GM18873 (cell line): ENCODE results near the gene PPP1R37.
"Not testable (repeated sequence)": the region's sequence is repeated elsewhere in the genome, so short reads cannot be mapped to it uniquely, and the experiment has no call there.

Source experiments
- ATAC-seq: cut with Tn5 transposase; IDR thresholded peaks from one replicate; pipeline ENCODE4 v1.9.1; 2021; ENCODE audit warnings: mild to moderate bottlenecking, moderate library complexity, moderate number of reproducible peaks; ENCODE audit not compliant: unreplicated experiment, low FRiP score

The PPP1R37 gene

DNA sequence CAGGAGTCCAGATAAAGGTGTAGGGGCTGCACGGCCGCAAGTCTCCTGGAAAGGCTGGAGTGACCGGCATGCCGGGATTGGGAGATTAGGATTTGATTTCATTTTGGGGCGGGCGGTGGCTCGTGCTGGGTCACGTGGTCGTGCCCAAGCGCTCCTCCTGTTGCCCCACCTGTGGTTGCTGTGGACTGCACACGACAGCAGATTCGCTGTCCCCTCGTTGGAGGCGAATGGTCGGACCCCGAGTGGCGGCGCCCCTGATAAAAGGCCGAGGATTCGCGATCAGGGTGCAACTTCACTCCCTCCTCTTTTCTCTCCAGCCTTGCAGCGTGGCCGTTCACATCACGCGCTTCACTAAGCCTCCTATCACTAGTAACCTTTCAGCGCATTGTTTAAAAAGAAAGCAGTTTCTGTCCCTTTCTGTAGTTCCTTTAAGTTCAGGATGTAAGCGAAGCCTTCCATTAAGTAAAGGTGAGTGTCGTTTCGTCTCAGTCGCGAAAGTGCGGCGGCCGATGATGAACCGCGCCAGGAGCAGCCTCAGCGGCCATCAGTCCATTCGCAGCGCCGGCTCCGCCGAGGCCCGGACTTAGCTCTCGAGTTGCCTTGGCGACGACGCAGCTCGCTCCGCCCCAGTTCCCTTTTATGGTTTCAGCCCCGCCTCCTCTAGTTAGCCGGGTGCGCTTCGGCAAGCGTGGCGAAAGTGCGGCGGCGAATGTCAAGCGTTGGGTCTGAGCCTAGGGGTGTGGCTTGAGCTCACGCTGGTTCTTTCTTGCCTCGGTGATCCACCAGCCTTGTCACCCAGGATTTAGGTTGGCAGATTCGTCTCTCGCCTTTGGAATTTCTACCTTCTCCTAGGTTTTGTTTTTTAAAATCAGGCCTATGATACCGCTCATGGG, 1.7 kb upstream of the PPP1R37 start:
- ATAC-seq: peak; percentile 49

DNA sequence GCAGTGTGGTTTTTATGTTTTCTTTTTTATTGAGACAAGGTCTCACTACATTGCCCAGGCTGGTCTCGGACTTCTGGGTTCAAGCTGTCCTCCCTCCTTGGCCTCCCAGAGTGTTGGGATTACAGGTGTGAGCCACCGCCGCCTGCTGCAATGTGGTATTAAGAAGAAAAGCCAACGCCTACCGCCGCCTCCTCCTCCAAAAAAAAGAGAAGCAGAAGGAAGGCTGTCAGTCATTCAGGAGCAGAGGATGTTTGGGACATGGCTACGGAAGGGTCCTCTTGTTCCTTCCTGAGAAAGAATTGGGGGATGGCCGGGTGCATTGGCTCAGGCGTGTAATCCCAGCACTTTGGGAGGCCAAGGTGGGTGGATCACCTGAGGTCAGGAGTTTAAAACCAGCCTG, 1.2 kb downstream of the PPP1R37 start:
- ATAC-seq: no peak

DNA sequence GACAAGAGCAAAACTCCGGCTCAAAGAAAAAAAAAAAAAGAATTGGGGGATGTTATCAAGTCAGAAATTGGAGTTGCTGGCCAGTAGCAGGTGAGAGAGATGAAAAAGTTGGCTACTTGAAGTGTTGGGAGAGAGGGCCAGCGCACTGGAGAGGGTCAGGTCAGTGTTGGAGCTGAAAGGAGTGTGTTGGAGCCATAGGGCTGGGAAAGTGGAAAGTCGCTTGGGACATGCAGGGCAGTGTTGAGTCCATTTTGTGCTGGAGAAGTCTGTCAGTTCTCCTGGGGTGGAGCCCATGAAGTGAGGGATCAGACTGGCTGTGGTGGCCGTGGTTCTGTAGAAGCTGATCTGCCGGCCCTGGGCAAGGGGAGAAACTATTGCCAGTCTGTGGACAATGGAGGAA, 1.7 kb downstream of the PPP1R37 start:
- no peak for ATAC-seq

DNA sequence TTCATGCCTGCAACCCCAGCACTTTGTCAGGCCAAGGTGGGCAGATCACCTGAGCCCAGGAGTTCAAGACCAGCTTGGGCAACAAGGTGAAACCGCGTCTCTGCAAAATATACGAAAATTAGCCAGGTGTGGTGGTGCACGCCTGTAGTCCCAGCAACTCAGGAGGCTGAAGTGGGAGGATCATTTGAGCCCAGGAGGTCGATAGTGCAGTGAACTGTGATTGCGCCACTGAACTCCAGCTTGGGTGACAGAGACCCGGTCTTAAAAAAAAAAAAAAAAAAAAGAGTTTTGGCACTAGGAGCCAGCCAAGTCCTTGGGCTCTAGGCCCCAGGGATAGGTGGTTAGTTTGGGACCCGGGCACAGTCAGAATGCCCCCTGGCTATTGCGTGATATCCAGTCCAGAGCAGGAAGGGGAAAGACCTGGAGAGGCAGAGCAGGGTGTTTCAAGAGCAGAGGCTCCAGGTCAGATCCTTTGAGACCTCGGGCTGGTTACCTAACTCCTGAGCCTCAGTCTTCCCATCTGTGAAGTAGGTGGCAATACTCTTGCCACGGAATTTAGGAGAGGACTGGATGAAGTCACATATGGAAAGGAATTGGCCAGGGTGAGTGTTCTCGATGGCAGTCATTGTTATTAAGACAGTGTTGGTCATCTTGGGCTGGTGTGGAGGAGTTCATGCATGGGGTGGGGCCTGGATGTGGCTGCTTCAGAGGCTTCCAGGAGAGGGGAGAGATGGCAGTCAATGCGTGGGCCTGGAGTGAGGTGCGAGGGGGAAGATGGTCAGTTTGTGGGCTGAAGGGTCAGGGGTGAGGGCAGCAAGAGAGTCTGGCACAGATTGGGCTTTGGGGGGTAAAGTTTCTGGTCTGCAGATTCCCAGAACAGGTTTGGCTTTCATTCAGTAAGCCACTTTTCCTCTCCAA, 2.8 kb downstream of the PPP1R37 start:
- ATAC-seq: no peak

DNA sequence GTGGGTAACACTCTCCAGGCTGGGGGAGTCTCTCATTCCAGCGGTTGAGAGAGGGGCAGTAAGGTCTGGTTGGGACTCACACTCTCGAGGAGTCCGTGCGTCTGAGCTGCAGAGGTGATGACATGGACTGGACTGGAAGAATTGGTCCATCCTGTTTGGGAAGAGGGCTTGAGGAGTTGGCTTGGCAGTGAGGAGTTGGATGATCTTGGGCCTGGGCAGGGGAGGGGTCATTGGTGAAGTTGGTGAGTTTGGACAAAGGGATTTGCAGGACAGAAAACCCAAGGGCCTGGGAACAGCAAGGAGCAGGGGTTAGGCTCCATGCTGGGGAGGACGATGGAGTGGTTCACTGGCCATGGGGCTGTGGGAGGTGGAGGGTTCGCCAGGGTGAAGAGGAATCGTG, 3.7 kb downstream of the PPP1R37 start:
- no peak for ATAC-seq

DNA sequence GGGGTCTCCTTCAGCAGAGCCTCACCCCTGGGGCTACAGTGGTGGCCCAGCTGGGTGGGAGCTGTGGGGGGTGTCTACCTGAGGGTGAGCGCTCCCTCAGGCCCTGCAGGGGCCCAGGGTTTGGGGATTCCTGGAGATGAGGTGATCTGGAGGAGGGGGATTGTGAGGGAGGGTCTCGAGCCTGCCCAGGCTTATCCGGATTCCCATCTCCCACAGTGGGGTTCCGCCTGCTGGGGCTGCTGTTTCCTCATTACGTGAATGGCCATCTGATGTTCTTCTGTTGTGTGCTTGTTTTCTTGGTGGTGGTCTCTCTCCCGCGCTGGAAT, 4.4 kb downstream of the PPP1R37 start:
- no peak for ATAC-seq

DNA sequence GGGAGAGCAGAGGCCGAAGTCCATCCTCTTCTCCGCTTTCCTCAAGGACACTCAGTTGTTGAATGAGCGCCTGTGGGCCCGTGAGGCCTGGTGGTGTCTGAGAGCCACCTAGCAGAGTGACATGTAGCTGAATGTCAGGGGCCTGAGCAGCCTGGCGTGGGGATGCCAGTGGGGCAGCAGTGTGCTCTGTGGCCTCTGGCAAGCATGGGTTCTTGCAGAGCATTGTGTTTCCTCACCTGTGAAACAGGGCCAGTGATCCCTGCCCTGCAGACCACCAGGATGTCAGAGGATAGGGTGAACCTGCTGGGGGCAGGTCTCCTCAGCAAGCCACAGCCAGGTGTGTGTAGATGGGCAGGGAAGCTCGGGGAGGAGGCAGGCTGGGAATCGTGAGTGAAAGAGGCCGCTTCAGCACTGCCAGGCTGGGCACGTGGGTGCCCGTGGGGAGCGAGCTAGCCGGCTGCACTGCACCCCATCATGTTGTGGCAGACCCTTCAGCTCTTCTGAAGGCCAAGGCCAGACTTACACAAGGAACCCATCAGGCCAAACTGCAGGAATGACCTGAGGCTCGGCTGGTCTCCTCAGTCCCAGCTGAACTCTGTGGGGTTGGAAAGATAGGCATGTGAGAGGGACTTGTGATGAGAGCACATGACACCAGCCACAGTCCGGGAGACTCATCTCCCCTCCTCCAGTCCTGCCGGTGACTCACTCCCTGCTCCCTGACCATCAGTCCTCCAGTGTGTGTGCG, 5.0 kb downstream of the PPP1R37 start:
- ATAC-seq: no peak

DNA sequence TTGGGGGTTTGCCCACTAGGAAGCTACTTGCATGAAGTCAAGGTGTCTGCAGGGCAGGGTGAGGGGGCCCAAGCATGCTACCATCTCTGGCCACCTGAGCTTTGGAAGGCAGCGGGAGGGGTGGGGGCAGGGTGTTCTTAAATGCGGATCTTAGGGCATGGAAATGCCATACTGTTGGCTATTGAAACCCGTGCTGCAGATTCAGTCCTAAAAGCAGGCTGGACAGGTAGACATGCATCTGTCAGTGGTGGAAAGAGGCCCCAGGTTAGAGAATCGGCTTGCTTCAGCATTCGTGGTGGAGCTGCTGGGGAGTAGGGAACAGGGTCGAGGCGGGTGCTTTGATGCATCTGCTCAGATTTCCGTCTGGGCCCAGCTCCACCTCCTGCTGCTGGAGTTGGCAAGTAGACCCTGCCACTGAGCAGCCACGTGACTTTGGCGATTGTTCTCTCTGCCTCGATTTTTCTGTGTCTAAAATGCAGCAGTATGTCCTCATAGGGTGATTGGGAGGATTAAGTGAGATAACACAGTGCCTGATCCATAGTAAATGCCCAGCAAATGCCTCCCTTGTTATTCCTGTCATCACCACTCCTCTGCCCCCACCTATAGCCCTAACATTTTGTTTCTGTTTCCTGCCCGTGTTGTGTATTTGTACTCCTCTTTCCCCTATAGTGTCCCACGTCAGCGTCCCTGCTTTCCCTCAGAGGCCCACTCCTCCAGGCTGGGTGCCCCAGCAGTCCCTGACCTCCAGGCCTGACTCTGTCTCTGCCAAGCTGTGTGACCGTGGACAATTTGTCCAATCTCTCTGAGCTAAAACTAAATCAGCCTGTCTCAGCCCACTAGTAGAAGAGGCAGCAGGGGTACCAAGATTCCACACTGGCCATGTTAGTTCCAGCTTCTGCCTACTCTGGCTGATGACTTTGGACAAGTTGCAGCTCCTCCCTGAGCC, 5.8 kb downstream of the PPP1R37 start:
- ATAC-seq: no peak

DNA sequence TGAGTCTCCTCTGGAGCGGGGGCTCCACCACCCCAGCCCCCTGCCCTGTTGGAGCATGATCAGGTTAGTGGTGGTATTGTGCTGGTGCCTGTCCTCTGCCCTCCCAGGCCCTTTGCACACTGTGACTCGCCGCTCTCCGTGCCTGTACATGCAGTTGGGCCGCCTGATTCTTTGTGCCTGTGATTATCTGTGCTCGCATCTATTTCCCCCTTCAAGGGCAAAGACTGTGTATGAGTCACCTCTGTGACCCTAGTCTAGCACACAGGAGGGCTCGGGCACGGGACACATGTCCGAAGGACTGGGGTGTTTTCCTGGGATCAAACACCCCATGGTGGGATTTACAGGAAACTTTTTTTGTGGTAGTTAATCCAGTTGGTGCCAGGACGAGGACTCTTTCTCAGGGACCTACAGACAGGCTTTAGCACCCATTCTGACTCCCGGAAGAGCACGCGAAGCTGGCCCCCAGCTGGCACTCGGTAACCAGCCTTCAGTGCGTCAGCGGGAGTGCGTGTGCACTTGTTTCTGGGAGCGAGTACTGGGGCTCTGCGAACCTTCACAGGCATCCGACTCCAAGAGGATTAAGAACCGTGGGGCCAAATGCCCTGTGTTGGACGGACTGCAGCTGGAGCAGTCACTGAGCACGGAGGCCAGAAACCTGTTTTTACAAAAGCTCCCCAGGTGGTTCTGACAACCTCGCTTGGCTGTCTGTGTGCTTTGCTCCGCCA, 6.7 kb downstream of the PPP1R37 start:
- no peak for ATAC-seq

DNA sequence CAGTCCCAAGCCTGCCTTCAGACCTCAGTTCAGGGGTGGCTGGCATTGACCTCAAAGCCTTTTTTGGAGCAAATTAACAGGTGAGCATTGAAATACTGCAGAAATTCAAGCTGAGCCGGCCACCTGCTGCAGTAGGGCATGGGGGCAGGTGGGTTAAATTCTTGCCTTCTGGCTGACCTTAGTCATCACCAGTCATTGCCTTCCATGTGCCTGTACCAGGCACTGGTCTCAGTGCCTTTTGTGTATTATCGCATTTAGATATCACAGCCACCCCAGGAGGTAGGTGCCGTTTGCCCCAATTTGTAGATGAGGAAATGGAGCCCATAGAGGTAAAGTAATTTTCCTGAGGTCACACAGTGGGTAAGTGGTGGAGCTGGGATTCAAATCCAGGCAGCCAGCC, 7.2 kb downstream of the PPP1R37 start:
- no peak for ATAC-seq

DNA sequence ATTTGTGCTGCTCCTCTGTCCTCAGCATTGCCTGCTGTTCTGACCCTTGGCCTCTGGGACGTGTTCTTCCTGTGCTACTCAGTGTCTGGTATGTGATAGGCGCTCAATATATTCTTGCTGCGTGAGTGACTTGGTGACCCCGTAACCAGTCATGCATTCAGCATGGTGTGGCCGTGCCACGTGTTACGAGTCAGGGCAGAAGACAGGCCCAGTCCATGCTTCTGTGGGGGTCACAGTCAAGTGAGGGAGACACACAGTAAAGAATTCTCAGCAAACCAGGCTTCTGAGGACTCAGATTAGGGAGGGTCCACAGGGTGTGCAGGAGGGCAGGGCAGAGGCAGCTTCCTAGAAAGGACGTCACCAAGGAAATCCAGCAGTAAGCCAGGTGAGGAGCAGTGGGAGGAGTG, 7.9 kb downstream of the PPP1R37 start:
- ATAC-seq: no peak

DNA sequence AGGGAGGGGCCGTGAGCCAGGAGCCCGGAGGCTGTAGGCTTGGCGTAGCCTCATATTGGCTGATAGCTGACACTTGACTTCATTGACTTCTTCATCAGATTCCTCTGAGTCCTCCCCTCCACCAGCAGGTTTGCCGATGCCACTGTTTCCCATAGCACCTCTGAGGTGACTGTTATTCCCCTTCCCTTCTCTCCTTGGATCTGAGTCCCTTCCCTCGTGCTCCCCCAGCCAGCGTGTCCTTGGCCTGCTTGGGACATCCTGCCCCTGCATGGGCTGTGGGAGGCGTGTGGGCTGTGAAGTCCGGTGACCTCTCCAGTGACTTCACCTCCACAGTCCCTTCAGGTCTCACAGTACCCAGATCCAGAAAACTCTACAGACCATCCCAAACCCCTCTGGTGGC, 8.8 kb downstream of the PPP1R37 start:
- ATAC-seq: no peak

DNA sequence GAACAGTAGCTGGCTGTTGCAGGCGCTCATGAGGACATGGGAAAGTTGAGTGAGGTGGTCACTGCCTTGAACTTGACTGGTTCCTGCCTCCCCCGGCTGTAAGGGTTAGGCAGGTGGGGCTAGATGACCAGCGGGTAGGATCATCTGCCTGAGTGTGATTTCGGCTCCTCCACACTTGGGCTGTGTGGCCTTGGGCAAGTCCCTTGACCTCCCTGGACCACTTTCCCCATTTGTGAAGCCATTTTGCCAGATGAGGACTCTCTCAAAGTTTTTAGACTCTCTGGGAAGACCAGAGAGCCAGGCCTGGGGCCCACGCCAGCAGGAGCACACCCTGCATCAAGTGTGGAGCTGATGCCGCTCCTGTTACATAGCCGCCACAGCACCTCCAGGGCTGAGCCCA, 9.5 kb downstream of the PPP1R37 start:
- no peak for ATAC-seq

DNA sequence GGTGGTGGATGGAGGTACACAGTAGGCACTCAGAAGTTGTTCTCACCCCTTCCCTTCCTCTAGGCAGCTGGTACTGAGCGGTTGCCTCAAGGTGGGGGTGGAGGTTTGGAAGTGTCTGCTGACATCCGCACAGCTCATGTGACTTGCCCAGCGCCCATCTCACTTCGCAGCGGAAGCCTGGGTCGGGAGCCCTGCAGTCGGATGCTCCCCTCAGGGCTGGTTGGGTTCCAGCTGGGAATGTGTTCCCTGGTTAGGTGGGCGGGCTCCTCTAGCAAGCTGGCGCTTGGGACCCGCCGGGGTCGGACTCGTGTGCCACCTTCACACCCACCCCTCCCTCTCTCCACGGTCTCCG, 10.2 kb downstream of the PPP1R37 start:
- no peak for ATAC-seq

DNA sequence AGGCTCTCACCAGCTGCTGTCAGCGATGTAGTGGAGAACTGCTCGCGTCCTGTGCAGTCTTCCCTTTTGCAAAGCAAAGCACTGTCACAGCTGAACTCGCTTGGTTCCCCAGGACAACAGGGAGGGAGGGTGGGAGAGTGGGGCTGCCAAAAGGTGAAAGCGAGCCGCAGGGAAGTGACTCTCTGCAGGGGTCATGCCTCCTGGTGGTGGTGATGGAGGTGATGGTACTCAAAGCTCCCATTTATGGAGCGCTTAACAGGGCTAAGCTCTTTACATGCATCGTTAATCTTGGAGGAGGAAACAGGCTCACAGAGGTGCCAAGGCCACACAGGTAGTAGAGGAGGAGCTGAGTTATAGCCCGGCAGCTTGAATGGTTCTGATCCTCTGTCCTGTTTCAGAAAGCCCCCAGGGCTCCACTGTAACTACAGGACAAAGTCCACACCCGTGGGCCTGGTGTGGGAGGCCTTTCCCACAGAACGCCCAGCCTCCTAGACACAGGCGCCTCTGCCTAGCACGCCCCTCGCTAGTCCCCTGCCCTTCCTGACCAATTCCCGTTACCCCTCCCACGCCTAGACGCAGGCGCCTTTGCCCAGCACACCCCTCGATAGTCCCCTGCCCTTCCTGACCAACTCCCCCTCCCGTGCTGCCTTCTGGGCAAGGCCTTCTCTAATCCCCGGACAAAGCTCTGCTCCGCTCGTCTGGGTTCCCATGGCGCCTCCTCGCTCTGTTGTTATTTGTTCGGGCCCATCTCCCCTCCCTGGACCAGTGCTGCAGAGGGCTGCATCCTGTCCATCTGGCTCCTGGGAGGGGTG, 10.7 kb downstream of the PPP1R37 start:
- no peak for ATAC-seq

DNA sequence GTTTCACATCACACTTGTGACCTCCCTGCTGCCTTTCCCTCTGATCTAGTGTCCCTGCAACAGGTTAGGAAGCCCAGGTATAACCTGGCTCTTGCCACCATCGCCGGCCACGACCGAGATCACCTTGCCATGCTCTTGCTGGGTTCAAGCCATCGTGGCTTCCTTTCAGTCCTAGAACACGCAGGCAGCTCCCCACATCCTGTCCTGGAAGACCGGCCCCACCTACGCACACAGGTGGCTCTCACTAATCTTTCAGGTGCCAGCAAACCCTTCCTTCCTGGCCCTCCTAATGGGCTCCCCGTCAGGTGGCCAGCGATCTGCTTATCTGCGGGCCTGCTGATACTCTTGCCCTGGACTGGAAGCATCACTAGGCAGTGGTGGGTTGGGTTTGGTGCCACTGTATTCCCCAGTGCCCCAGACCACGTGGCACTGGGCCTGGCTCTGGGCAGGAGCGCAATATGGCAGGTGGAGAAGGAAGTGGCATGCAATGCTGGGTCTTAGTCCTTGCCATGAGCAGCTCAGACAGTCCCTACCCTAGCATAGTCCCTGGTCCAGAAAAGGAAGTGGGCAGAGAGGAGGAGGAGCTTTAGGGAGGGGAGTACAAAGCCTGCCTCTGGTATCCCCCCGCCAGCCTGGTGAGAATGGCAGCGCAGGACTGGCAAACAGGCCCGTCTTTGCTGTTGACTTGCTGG, 11.8 kb downstream of the PPP1R37 start:
- ATAC-seq: no peak

DNA sequence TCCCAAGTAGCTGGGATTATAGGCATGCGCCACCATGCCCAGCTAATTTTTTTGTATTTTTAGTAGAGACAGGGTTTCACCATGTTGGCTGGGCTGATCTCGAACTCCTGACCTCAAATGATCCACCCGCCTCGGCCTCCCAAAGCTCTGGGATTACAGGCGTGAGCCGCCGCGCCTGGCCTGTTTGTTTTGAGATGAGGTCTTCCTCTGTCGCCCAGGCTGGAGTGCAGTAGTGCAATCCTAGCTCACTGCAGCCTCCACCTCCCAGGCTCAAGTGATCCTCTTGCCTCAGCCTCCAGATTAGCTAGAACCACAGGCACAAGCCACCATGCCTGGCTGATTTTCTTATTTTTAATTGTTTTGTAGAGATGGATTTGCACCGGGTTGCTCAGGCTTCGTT, 13.4 kb downstream of the PPP1R37 start:
- not testable (repeated sequence) for ATAC-seq

DNA sequence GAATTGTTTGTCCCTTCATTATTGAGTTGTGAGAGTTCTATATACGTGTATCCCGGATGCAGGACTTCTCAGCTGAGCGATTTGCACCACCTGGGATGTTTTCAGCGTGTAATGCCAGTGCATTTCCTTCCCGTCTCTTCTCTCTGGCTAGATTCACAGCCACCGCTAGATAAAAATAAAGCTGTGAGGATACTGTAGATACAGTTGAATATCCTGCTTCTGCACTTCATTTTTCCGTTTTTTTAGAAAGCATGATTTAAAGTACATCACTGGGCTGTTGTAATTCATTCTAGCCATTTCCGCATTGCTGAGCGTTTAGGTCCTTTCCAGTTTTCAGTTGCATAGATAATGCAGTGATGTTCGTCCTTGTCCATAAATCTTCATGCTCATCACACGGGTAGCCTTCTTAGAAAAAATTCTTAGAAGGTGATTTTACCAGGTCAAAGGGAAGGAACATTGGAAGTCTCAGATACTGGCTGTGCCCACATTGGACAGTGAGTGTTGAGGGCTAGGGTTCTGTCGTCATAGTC, 14.7 kb downstream of the PPP1R37 start:
- no peak for ATAC-seq
